ENCODE data around the gene CLIC1. TPM values are rescaled to one million over a fixed set of nuclear protein-coding genes. Genes with fewer than 3 reads are reported as not detected.
A peak's percentile ranks its signal among the peaks of the same experiment; 100 is the strongest.

CLIC1 gene
- total RNA-seq, 1 experiment from 2014 or later, result 432 TPM

DNA sequence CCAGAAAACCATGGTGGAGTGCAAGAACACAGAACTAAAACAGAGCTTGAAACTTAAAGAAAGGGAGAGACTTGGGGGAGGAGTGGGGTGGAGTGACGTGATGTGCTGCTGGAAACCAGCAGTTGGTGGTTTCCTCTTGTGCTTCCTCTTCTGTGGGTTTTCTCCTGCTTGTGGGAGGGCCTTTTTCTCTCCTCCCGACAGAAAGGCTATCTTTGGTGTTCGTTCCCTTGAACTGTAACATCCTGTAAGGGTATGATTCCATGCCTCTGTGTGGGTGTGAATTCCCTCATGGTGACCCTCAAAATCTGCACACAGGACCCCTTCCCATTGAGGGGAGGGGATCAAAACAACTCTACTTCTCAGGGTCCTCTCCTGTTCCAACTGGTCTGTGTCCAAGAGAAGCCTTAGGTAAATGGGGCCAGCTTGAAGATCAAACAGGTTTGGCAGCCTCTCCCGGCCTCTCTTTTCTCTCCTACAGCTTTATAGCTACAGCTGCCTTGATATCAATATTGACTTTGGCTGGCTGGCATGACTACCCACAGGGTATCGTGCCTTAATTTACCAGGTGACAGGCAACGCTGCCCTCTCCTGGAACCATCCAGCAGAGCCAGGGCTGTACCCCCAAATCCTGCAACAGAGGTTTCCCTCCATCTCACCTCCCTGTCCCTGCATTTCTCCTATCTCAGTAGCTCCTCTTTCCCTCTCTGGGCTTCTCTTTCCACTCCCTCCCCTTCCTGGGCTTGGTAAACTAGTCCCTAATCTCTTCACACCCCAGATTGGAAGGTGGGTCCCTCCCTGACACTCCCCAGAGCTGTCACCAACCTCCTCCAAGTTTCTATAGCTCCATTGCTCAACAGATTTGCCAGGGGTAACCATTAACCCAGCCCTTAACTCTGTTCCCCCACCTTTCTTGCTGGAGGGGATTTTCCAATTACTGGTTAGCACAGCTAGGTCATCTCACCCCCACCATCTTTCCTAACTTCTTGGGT lies 2.0 kb upstream of the CLIC1 start:
- Histone ChIP-seq H3K9ac (ENCODE audit: low read length) (peak overlapping the region; percentile 75), H3K4me2 (ENCODE audit: low read length) (peak overlapping the region; percentile 83), H3K4me3 (replicated peaks in 1 of 2; ENCODE audit: low read depth in 1 of 2, low read length in 2 of 2) (peak overlapping the region; percentile 37 to 92)

More for the DNA sequence above, 2.0 kb upstream of the CLIC1 start:
- H3K36me3 ChIP-seq (ENCODE audit: control insufficient read depth in 1 of 2, insufficient read depth in 2 of 2, low read length in 2 of 2), result peaks cover 22 to 31% of the 10 kb centered on the region in 2 experiments
- TF ChIP-seq POLR2A (IDR thresholded peaks at IDR 0.05; ENCODE audit: borderline replicate concordance, extremely low read depth, insufficient read depth, insufficient read length) (peak; percentile 24), ZNF274 (IDR thresholded peaks at IDR 0.05; ENCODE audit: low read depth, low read length) (no peak), YY1 (IDR thresholded peaks at IDR 0.05; ENCODE audit: extremely low read depth, insufficient replicate concordance, low read depth, low read length) (no peak), POLR2AphosphoS5 (IDR thresholded peaks at IDR 0.05; ENCODE audit: low read depth, low read length) (peak; percentile 51)
- TF ChIP-seq, protein P1, sequence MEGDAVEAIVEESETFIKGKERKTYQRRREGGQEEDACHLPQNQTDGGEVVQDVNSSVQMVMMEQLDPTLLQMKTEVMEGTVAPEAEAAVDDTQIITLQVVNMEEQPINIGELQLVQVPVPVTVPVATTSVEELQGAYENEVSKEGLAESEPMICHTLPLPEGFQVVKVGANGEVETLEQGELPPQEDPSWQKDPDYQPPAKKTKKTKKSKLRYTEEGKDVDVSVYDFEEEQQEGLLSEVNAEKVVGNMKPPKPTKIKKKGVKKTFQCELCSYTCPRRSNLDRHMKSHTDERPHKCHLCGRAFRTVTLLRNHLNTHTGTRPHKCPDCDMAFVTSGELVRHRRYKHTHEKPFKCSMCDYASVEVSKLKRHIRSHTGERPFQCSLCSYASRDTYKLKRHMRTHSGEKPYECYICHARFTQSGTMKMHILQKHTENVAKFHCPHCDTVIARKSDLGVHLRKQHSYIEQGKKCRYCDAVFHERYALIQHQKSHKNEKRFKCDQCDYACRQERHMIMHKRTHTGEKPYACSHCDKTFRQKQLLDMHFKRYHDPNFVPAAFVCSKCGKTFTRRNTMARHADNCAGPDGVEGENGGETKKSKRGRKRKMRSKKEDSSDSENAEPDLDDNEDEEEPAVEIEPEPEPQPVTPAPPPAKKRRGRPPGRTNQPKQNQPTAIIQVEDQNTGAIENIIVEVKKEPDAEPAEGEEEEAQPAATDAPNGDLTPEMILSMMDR (IDR thresholded peaks at IDR 0.05 in 2 of 3, conservative IDR thresholded peaks at IDR 0.05 in 1 of 3; ENCODE audit: borderline replicate concordance in 1 of 3, insufficient read depth in 1 of 3, low read depth in 2 of 3, low read length in 2 of 3), result peak in 2 of 3 experiments; percentile 38; a peak in 4 of 6 replicates
- H3K9me3 ChIP-seq (ENCODE audit: control insufficient read depth in 1 of 2, insufficient read depth in 1 of 2, low read depth in 1 of 2, low read length in 2 of 2), result no peaks in the 10 kb centered on the region
- H2AFZ ChIP-seq (ENCODE audit: low read depth, low read length, poor library complexity, severe bottlenecking), result peak overlapping the region; percentile 52
- ChIA-PET CTCF (interaction anchor here (0.6 to 3.6 kb wide), 7 partner anchors 9 to 137 kb away, joined by 3 to 25 read pairs (median 6); partner anchors contain the start of genes DDAH2, GPANK1, LSM2 and LY6G5C), RAD21 (ENCODE audit: low non-redundant PET in 1 of 2, low total read pairs in 2 of 2, uncharacterized antibody in 2 of 2, unreplicated experiment in 2 of 2) (interaction anchor here (0.6 to 1.2 kb wide), 3 partner anchors 32 to 89 kb away, joined by 3 read pairs; no protein-coding TSS in a partner anchor), POLR2A (interaction anchor here (0.6 to 4.3 kb wide), 15 partner anchors 8 to 197 kb away, joined by 3 to 21 read pairs (median 4); partner anchors contain the start of genes ABHD16A, BAG6, CSNK2B and DDX39B)
- BruUV-seq (replicated peaks), result no TSS peak
- ATAC-seq (no peak), DNase-seq (ENCODE audit: low read depth, low spot score) (no peak)
- peaks cover 55% of the 10 kb centered on the region for H3K79me2 ChIP-seq (ENCODE audit: insufficient read depth, low read length)
- H3K4me1 ChIP-seq (ENCODE audit: control insufficient read depth in 1 of 2, insufficient read depth in 2 of 2, low read length in 2 of 2), result peaks cover 41 to 67% of the 10 kb centered on the region in 2 experiments
- H4K20me1 ChIP-seq (ENCODE audit: insufficient read depth), result no peaks in the 10 kb centered on the region; the same call in 1 of the 2 replicates
- intact Hi-C loops (cut with micrococcal nuclease), result loop anchor here (1.0 to 5.0 kb wide), 4 partner anchors 35 to 94 kb away; partner anchors contain the start of genes ABHD16A, CSNK2B and LY6G5B
- no peaks in the 10 kb centered on the region for H3K27me3 ChIP-seq (ENCODE audit: insufficient read depth, low read length)
- peak overlapping the region; percentile 90 for H3K27ac ChIP-seq (ENCODE audit: low read depth, low read length)
- no peaks in the 10 kb centered on the region for H3K9me2 ChIP-seq (ENCODE audit: insufficient read depth)

Measured in HCT116 (cell line).